Transverse colon (tissue), 4 donors: ENCODE measurements around the gene CAMK2D. TPM values are rescaled to one million over a fixed set of nuclear protein-coding genes. Genes with fewer than 3 reads are reported as not detected.

ENCODE experiments used
- DNase-seq: peaks from one replicate; pipeline ENCODE4 v3.0.0-alpha.2; 2019
- H3K27ac ChIP-seq, 4 donors: fragments of 200-600 bp; sonication (generic); 2 replicates each; pipeline ENCODE4 v1.5.1; 2016 to 2018; ENCODE audit warnings: inconsistent platforms in 4 of 4
- H3K27me3 ChIP-seq: fragments of 200-600 bp; sonication (generic); 2 replicates; pipeline ENCODE4 v1.5.1; 2017; ENCODE audit warnings: inconsistent platforms
- H3K36me3 ChIP-seq, 4 donors: fragments of 200-600 bp; sonication (generic); 2 replicates each; pipeline ENCODE4 v1.5.1; 2017 to 2019; ENCODE audit warnings: inconsistent platforms in 4 of 4
- H3K4me1 ChIP-seq, 4 donors: fragments of 200-600 bp; sonication (generic); 2 replicates each; pipeline ENCODE4 v1.5.1; 2017 to 2020; ENCODE audit warnings: inconsistent platforms in 4 of 4
- H3K4me3 ChIP-seq, 4 donors: fragments of 200-600 bp; sonication (generic); 1 replicate in 1 of 4; 2 replicates in 3 of 4; pipeline versions ENCODE4 v1.5.1 to v1.6.1; 2017 to 2019; ENCODE audit warnings: inconsistent platforms in 4 of 4
- H3K9me3 ChIP-seq, 2 donors: fragments of 200-600 bp; sonication (generic); 2 replicates each; pipeline ENCODE4 v1.5.1; 2017 to 2019; ENCODE audit warnings: inconsistent platforms in 2 of 2
- CTCF ChIP-seq, 5 experiments: fragments of 200-600 bp in 3 of 5; fragments of 450-650 bp in 2 of 5; sonication (generic) in 3 of 5; IDR thresholded peaks; 1 replicate in 2 of 5; 2 replicates in 3 of 5; pipeline ENCODE4 v1.5.1; 2016 to 2017; ENCODE audit warnings: antibody characterized with exemption in 5 of 5, inconsistent platforms in 3 of 5, mild to moderate bottlenecking in 2 of 5, moderate library complexity in 1 of 5
- EP300 ChIP-seq: sonication (generic); formaldehyde crosslinking; IDR thresholded peaks from one replicate; pipeline ENCODE4 v1.6.1; 2017; ENCODE audit warnings: antibody characterized with exemption, low read depth
- POLR2A ChIP-seq: fragments of 450-650 bp; IDR thresholded peaks from one replicate; pipeline ENCODE4 v1.6.1; 2016; ENCODE audit warnings: antibody characterized with exemption, mild to moderate bottlenecking, moderate library complexity
- POLR2AphosphoS5 ChIP-seq, 3 donors: sonication (generic); formaldehyde crosslinking; IDR thresholded peaks; one replicate each; pipeline ENCODE4 v1.6.1; 2016; ENCODE audit warnings: antibody characterized with exemption in 3 of 3
- WGBS, 2 donors: methylation state at CpG; one replicate each; pipeline ENCODE4 v1.1.5; 2018; ENCODE audit warnings: low coverage in 1 of 2; 5-methylcytosine and 5-hydroxymethylcytosine counted together
- in situ Hi-C, 4 donors: fragments of 200-750 bp; cut with MboI; loops; one replicate each; pipeline versions ENCODE4 v1.15.0 to v1.15.1; 2017; ENCODE audit warnings: low sequenced_read_pairs in 3 of 4, low pct_ligation_motif_present in 1 of 4, low pct_unique_long_range_greater_than_20kb in 1 of 4
- intact Hi-C: fragments of 100-400 bp; cut with DNase I; formaldehyde crosslinking; loops from one replicate; pipeline ENCODE4 v1.15.1; 2023; ENCODE audit warnings: low total_unique reads
- total RNA-seq, 4 donors: library from RNA; depleted of rRNA; stranded (reverse); fragments of >200 nt; gene quantifications; one replicate each; pipeline ENCODE4 v1.1.0, GENCODE V29; 2016

Gene CAMK2D
- total RNA-seq, 4 donors from 2014 or later, result 54.5 to 107 (median 84.7) TPM

- H3K27ac ChIP-seq, result no peak overlapping the region
- no peaks in the 10 kb centered on the region for H3K4me1 ChIP-seq
- WGBS, 2 donors, result 93 to 94% methylated on average over 3 of the region's 3 CpGs
- intact Hi-C loops, result no loop called here
- no peaks in the 10 kb centered on the region for H3K36me3 ChIP-seq
- no peaks in the 10 kb centered on the region for H3K9me3 ChIP-seq
- H3K4me3 ChIP-seq, result no peak overlapping the region
- no peak for TF ChIP-seq POLR2A
- TF ChIP-seq CTCF (IDR thresholded peaks at IDR 0.05), result no peak
- no peak for TF ChIP-seq EP300
- TF ChIP-seq POLR2AphosphoS5 (IDR thresholded peaks at IDR 0.05), result no peak
- in situ Hi-C loops, result no loop called here
- no peak for DNase-seq
- no peaks in the 10 kb centered on the region for H3K27me3 ChIP-seq
These were observed 151.0 kb downstream of the CAMK2D start for GRCh38 chr4:113610537-113610936.

- no peaks in the 10 kb centered on the region for H3K36me3 ChIP-seq
- no peak for DNase-seq
- WGBS, 2 donors, result 72% methylated on average over 1 of the region's 1 CpG; no CpG with 5 or more reads in 1 of the 2 donors
- no peak overlapping the region for H3K27ac ChIP-seq
- no peak for TF ChIP-seq POLR2AphosphoS5 (IDR thresholded peaks at IDR 0.05)
- TF ChIP-seq EP300, result no peak
- TF ChIP-seq POLR2A, result no peak
- no peak for TF ChIP-seq CTCF (IDR thresholded peaks at IDR 0.05)
- H3K4me3 ChIP-seq, result no peak overlapping the region
- H3K4me1 ChIP-seq, result peaks cover 0 to 3% (median 0%) of the 10 kb centered on the region in 4 donors
- H3K27me3 ChIP-seq, result no peaks in the 10 kb centered on the region
- in situ Hi-C loops (no loop called here), intact Hi-C loops (no loop called here)
- no peaks in the 10 kb centered on the region for H3K9me3 ChIP-seq
These were observed 153.5 kb downstream of the CAMK2D start for GRCh38 chr4:113607998-113608397.

DNA sequence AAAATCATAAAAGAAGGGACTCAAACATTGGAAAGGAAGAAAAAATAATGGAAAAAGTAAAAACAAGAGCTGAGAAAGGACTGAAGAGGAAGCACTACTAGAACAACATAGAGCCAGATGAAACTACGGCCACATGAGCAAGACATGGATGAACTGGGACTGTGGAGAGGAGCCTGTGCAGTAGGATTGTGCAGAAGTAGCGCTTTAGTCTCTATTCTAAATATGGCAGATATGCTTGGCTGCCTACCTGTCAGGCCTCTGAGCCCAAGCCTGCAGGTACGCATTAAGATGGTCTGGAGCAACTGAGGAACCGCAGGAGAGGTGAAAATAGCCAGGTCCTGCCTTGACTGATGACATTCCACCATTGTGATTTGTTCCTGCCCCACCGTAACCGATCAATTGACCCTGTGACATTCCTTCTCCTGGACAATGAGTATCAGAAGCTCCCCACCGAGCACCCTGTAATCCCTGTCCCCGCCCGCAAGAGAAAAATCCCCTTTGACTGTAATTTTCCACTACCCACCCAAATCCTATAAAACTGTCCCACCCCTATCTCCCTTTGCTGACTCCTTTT lies 154.3 kb downstream of the CAMK2D start:
- Histone ChIP-seq H3K27ac (no peak overlapping the region), H3K4me1 (peaks cover 0 to 3% (median 0%) of the 10 kb centered on the region in 4 donors), H3K9me3 (no peaks in the 10 kb centered on the region), H3K27me3 (no peaks in the 10 kb centered on the region), H3K36me3 (no peaks in the 10 kb centered on the region), H3K4me3 (no peak overlapping the region)
- TF ChIP-seq CTCF (IDR thresholded peaks at IDR 0.05), result no peak
- TF ChIP-seq POLR2A, result no peak
- TF ChIP-seq POLR2AphosphoS5 (IDR thresholded peaks at IDR 0.05), result no peak
- no peak for TF ChIP-seq EP300
- DNase-seq, result no peak
- intact Hi-C loops (no loop called here), in situ Hi-C loops (no loop called here)
- 97% methylated on average over 4 to 9 of the region's 9 CpGs for WGBS, 2 donors

DNA sequence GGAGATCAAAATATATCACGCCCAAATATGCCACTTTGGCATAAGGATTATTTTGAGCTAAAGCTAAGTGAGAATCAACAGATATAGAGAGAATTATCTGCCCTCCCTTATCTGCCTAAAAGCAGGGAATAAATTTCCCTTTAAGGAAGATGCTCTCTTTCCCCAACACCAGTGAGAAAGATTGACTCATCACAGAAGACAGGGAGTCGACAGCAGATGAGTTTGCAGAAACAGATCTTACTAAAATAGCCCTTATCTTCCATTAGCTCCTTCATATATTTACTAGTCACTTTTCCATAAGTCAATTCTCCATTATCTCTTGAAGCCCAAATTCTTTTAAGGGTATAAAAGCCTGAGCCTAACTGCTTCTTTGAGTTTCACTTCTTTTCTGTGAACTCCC lies 156.6 kb downstream of the CAMK2D start:
- 56 to 83% methylated on average over 1 to 2 of the region's 2 CpGs for WGBS, 2 donors
- intact Hi-C loops, result no loop called here
- in situ Hi-C loops, result no loop called here
- no peak for DNase-seq
- H3K36me3 ChIP-seq, result no peaks in the 10 kb centered on the region
- no peaks in the 10 kb centered on the region for H3K9me3 ChIP-seq
- peaks cover 0 to 3% (median 0%) of the 10 kb centered on the region in 4 donors for H3K4me1 ChIP-seq
- H3K4me3 ChIP-seq, result no peak overlapping the region
- H3K27ac ChIP-seq, result no peak overlapping the region
- TF ChIP-seq CTCF (IDR thresholded peaks at IDR 0.05) (no peak), POLR2AphosphoS5 (IDR thresholded peaks at IDR 0.05) (no peak), EP300 (no peak), POLR2A (no peak)
- no peaks in the 10 kb centered on the region for H3K27me3 ChIP-seq
